Muscle of arm (tissue), 12 donors: ENCODE results near the gene HOXA7. TPM values are rescaled to one million over a fixed set of nuclear protein-coding genes. Genes with fewer than 3 reads are reported as not detected.

Source experiments
- DNase-seq: peaks from one replicate; pipeline ENCODE4 v3.0.0-alpha.2; 2013
- polyA plus RNA-seq, 12 donors: library from polyadenylated mRNA; unstranded; fragments of 120-200 nt; gene quantifications; one replicate each; pipeline ENCODE4 v1.2.1, GENCODE V29; 2013; ENCODE audit not compliant: insufficient read length in 12 of 12

HOXA7 gene
- polyA plus RNA-seq, 12 donors = 12.0 to 26.8 (median 17.3) TPM; not detected in 1

DNA sequence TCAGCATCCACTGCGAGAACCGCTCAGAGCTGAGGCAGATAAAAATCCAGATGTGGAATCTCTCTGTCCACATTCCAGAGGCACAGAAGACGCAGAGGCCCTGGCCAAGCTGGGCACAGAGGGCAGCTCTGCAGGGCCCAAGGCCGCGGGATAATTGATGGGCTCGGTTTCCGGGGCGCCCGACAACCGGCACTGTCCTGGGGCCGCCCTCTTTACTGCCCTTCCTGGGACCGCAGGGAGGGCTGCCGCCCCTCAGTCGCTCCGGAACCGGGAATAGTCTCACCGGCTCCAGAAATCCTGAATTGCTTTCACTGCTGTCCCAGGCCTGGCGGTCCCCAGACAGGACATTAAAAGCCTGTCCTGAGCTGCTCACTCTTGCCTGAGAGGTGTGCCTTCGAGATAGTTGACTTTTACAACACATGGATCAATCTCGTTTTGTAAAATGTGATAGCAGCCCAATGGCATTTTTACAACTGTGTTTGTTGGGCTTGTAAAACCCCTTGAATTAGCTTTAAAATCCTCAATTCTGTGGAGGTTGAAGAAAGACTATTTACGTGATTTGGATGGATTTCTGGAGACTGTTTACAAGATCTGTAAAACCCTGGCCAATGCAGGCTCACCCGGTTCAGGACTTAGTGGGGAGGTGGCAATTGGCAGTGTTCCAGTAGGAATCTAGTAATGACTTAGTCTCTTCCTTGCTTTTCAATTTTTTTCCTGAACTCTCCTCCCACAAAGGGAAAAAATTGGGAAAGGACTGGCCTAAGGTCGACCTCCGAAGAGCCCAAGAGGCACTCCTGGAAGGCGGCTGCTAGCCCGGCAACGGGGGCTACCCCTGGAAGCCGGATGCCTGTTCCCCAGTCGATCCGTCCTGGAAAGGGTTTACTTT lies 7.5 kb downstream of the HOXA7 start:
- peak; percentile 41 for DNase-seq

DNA sequence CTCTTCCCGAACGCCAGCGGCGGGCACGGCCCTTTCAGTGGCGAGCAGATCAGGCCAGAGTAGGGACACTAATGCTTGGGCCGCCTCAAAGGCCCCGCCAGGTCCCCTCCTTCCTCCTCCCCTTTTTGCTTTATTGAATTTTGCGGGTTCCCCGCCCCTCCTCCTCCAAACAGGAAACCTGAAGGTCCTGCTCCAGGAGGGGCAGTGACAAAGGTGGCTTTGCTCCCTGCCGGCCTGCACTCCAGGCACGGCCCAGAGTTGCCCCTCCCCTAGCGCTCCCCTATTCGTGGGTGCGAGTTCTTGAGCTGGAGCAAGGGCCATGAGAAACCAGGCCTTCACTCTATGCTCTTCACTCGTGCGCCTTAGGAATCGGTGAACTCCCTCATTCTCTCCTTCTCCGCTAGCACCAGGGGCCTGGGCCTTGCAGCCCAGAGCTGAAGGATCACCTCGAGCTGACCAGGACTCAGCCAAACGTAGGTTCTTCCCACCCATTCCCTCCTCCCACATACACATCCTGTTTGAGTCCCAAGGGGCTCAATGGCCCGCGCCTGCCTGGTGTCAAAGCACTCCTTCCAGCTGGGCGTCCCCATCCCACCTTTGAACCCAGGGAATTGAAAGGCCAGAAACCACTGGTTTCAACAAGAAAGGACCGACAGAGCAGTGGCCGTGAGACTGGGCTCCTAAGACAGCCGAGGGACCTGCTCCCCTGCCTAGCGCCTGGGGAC lies 8.3 kb downstream of the HOXA7 start:
- peak; percentile 53 for DNase-seq

DNA sequence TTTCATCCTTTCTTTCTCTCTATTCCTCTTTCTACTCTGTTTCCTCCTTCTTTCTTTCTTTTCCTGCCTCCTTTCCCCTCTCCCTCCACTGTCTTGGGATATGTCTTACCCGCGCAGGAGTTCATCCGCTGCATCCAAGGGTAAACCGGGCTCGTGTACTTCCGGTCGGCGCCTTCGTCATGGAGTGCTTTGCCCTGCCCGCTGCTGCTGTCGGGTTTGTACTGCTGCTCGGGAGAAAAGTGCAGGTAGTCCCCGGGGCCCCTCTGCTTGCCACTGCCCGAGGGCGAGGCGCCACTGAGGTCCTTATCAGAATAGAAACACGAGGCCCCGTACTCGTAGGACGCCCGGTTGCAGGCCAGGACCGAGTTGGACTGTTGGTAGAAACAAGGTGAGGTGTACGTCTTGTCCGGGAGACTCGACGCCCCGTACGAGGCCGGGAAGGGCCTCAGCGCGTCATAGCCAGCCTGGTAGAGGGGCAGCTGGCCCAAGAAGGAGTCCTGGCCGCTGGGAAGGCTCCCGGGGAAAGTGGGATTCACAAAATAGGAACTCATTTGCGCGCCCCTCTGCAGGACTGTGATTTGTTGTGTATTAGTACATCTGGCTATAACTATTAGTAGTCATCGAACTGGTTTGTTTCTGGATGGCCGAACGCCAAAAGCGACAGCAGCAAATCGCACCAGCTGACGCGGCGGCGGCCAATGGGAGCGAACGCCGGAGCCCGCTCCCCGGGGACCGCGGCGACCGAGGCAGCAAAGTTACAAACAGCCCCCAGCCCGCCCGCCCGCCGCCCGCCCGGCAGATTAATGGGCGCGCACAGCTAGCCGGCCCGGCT lies 9.1 kb downstream of the HOXA7 start, which contains the start of gene HOXA6:
Gene HOXA6 (minus strand): TSS at position 576 of the 832 bp plus-strand sequence. CDS start 25 bp downstream, at position 551.
- DNase-seq = peak; percentile 70

DNA sequence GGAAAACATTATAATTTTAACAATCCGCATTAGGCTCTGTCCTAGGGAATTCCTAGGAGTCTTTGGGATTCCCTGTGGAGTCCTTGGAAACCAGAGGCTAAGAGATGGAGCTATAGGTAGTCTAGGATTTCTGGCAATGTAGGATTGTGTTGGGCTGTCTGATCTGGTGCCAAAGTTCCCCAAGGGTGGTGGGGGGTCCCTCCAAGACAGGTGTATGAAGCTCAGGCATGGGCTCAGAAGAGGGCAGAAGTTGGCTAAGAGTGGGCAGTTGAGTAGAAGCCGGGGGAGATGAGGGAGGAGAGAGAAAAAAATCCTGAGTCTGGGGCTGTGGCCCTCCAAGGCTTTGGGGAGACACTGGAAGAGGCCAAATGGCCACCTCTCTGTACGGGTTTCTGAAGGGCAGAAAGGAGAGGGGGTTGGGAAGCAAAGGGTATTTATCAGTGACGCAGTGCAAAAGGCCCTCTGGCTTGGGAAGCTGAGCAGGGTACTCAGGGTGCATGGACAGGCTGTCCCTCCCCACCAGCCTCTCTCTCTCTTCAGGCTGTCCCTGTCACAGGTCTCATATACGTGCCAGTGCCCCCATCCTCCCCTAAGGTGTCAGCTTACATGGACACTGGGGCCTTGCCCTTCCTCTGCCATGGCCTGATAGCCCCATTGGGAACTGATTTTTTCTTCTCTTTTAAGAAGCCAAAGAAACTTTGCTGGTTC lies 9.8 kb downstream of the HOXA7 start:
- no peak for DNase-seq

DNA sequence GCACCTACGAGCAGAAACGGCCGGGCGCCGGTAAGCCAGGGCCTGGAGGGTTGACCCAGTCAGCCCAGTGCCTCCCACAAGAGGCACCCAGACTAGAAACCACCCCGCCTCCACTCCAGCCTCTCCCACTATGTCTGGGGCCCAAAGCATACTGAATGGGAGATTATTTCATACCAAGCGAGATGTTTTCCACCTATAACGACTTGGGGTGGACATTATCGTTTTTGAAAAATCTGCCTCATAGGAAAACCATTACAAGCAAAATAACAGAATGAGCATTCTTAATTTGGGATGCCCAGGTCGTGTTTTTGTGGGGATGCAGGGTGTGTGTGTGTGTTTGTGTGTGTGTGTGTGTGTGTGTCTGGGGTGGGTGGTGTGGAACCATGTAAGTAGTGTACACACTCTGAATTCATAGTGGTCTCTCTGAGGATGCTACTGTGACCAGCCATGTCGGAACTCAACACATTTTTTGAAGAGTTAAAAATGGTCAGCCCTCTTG lies 10.5 kb downstream of the HOXA7 start:
- DNase-seq = no peak

DNA sequence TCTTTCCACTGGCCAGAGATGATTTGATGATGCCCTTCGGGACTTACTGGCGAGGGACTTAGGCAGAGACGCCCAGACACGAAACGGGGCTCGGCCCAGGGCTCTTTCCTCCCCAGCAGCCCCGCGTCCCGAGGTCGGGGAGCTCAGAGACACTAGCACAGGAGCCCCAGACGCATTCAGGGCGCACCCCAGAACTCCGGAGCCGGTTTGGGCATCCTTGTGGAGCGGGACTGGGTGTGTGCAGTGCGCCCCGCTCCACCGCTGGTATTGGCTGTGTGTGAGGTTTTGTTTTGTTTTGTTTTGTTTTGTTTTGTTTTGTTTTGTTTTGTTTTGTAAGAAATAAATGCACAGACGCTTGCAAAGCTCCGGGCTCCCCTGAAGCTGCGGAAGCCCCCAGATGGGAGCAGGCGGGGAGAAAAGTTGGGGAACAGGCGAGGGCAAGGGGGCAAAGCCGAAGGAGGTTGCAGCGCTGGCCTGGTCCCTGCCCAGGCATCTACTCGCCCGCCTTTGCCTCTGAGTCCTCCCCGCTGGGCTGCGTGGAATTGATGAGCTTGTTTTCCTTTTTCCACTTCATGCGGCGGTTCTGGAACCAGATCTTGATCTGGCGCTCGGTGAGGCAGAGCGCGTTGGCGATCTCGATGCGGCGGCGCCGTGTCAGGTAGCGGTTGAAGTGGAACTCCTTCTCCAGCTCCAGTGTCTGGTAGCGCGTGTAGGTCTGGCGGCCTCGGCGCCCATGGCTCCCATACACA lies 11.1 kb downstream of the HOXA7 start:
- peak; percentile 35 for DNase-seq

DNA sequence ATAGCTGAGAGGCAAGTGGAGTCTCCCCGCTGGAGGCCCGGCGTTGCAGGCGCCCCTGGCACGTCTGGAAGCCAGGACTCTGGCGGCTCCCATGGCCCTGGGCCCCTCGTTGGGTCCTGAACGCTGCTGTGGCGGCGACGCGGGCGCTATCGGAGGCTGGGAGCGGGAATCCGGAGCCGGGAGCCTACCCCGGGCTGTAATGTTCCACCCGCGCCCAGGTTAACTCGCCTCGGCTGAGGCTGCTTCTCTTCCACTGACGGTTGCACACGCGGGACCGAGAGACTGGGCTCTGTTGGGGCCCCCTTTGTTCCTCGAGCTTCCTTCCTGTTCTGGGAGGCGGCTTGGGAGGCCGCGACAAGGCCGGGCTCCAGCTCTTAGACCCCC lies 11.7 kb downstream of the HOXA7 start:
- no peak for DNase-seq

DNA sequence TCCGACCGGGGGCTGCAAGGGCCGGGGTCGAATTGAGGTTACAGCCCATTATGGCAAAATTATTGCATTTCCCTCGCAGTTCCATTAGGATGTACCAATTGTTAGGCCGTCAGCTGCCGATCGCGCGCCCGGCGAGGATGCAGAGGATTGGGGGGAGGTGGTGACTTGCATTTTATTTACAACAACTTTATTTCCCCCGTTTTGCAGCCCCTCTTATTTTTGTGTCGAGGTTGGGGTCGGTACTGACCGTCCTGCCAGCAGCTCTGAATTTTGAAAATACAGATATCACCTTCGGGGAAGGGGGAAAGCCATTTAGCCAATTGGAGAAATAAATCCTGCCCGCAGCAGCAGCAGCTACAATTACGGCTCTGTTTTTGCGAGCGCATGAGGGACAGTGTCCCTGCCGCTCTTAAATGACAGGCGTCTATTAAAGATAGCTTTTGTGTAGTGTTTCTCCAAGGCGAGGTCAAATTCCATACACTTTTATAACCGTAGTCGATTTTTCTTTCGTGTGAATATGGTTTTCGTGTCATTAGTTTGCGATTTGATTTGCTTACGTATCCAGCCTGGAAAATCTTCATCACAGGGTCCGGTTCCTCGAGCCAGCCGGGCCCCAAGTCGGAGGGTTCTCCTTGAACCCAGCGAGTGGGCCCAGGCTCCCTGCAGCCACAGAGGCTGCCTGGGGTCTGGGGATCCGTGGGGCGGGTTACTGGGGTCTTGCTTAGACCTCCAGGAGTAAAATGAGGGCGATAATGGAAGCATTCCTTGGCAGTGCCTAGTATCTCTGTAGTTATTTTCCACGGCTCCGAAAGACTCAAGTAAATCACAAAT lies 12.3 kb downstream of the HOXA7 start:
- peak; percentile 45 for DNase-seq

DNA sequence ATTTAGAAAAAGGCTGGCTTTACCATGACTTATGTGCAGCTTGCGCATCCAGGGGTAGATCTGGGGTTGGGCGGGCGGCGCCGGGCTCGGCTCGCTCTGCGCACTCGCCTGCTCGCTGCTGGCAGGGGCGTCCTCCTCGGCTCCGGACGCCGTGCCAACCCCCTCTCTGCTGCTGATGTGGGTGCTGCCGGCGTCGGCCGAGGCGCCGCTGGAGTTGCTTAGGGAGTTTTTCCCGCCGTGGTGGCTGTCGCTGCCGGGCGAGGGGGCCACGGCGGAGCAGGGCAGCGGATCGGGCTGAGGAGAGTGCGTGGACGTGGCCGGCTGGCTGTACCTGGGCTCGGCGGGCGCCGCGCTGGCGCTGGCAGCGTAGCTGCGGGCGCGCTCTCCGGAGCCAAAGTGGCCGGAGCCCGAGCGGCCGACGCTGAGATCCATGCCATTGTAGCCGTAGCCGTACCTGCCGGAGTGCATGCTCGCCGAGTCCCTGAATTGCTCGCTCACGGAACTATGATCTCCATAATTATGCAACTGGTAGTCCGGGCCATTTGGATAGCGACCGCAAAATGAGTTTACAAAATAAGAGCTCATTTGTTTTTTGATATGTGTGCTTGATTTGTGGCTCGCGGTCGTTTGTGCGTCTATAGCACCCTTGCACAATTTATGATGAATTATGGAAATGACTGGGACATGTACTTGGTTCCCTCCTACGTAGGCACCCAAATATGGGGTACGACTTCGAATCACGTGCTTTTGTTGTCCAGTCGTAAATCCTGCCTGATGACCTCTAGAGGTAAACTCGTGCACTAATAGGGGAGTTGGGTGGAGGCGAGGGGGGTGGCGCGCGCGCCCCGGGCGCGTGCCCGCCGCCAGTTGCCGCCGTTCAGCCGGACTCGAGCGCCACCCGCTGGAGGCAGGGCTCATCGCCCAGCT lies 13.2 kb downstream of the HOXA7 start, which contains the start of gene HOXA5:
Gene HOXA5 (minus strand): TSS at position 659 of the 927 bp plus-strand sequence. CDS start 74 bp downstream, at position 585.
- peak; percentile 80 for DNase-seq

DNA sequence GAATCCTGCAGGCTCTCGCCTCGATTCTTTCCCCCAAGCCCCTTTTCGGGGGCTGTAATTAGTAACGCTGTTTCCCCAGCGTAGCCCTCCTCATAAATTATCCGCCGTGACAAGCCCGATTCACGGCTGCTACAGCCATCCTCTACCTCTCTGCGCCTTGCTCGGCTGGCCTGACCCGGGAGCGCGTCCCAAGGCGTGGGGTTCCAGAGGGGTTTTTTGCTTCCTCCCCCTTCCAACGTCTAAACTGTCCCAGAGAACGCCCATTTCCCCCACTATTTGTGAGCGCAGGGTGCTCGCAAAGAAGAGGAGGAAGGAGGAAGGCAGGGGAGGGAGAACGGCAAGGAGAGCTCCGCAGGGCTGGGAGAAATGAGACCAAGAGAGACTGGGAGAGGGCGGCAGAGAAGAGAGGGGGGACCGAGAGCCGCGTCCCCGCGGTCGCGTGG lies 13.9 kb downstream of the HOXA7 start:
- peak; percentile 41 for DNase-seq

DNA sequence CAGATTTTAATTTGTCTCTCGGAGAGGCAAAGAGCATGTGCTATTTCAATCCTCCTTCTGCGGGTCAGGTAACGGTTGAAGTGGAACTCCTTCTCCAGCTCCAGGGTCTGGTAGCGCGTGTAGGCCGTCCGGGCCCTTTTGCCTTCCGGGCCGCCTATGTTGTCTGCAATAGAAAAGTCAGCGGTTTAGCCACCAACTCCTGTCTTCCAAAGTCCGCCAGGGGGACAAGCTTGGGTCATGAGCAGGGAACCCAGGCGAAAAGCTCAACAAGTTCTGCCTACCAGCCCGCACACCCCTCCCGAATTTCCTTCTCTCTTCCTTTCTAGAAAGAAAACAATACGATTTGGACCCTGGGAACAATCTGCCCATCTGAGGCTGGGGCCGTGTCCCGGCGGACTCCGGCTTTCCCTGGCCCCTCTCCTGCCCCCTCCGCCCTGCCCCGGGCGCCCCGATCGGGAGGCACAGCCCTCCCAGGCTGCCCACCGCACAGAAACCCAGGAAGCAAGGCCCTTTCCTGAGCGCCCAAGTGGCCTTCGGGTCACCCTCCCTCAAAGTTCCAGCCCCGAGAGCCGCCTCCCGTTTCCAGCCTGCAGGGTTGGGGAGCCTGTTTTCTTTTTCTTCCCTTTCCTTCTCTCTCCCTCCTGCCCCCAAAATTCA lies 14.4 kb downstream of the HOXA7 start:
- DNase-seq = no peak

DNA sequence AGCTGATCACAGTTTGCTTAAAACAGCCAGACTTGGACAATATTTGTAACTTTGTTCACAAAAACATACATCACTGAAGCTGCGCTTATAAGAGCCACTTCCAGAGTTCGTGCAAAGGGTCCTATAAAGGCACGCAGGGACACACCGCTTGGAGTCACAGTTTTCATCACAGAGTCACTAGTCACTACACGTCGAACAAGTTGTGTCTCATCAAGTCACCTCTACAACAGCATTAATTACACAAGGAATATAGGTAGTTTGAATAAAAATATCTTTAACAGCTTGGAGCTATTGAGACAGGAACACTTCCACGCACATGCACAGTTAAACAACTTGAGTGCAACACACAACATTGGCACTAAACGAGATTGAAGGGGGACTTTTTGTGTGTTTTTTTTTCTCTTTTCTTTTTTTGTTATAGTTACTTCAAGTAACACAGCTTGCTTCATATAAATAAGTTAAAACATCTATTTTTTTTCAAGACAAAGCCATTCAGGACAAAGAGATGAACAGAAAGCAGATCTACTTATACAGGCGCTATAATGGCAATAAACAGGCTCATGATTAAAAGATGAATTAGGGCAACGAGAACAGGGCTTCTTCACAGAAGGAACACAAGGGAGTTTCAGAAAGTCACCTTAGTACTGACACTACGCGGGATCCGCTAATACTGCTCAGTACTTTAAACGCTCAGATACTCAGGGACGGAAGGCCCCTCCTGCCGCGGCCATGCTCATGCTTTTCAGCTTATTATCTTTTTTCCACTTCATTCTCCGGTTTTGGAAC lies 15.1 kb downstream of the HOXA7 start:
- no peak for DNase-seq

DNA sequence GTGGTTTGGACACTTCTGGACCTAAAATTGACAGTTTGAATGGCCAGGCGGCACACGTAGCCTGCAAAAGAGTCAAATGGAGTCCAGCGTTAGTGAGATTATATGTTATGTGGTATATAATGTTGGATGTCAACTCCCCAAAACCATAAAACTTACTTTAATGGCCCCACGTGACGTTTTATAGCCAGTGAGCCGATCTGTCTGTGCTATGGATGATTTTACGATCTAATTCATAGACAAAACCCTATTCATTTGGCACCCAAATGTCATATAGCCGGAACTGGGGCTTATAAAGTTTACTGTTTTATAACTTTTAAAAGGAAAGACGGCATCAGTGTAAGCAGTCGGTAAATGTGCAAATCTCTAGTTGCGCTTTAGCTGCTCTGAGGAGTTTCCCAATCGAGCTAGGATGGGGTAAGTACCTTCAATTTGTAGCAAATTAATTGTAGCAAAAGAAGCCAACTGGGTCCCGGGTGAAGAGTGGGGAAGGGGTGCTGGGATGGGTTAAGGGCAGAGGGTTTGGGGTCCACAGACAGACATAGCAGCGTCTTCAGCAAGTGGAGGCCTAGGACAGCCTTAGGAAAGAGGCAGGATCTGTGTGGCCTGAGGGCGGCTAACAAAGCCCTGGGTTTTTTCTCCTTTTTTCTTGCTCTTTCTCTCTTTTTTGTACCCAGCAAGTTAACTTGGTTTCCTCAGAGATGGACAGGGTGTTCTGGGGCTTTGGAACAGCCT lies 16.2 kb downstream of the HOXA7 start:
- DNase-seq = no peak

DNA sequence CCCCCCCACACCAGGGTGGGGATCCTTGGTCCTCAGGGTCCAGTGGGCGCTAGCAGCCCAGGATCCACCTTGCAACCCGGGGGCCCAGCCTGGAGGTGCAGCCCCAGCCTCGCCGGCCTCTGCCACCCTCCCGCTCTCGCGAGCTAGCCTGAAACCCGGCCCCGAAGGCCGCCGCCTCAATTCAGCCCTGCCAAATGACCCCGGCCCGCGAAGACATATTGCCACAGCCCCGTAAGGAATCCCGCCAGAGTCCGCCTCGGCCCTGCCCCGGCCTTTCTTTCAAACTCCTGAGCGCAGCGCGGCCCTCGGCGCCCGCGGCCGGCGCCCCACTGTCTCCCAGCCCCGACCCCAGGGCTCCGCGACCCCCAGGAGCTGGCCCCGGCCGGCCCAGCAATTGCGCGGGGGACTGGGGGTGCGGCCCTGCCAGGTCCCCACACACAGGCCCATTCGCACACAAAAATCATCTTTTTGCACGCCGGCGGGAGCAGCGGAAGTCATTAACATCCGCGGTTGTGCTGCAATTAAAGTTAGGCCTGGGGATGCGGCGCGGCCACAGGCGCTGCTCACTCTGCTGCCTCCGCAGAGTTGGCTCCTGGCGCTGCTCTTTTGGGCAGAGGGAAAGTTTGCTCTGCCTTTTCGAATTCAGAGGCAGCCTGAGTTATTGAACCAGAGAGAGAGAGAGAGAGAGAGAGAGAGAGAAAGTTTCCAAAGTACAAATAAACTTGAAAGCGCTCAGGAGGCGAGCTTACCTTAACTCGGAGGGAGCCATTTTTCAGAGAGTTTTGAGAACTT lies 16.9 kb downstream of the HOXA7 start:
- DNase-seq = no peak

DNA sequence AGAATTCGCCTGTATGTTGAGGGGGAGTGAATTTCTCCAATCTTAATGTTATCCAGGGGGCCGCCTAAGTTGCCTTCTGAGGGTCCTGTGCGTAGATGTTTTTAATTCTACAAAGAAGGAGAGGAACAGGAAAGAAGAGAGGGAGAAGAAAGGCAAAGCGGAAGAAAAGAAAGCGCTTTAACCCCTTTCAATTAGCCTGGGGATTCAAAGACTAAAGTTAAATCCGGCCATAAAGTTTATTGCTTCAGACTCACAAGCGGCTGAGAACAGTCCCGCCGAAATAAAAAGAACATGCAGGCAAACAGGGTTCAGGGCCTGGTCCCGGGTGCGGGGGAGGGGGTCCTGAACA lies 17.5 kb downstream of the HOXA7 start:
- no peak for DNase-seq
